DMS79 treated with DMSO at 0.1 percent for 48 hours (cell line): Measurements from ENCODE around the gene MAPRE3.

ENCODE experiments used
- DNase-seq: peaks from one replicate; lab custom pipeline; 2025; lab: John Stamatoyannopoulos, UW

The MAPRE3 gene

GRCh38 chr2:26983746-26984145, 13.3 kb downstream of the MAPRE3 start:
- peak; percentile 54 for DNase-seq

- DNase-seq, result no peak
These were observed 15.4 kb downstream of the MAPRE3 start for GRCh38 chr2:26985807-26986206.

GRCh38 chr2:26986576-26986975, 16.1 kb downstream of the MAPRE3 start:
- no peak for DNase-seq

GRCh38 chr2:26988058-26988860, 17.8 kb downstream of the MAPRE3 start:
- no peak for DNase-seq

- no peak for DNase-seq
These were observed 18.7 kb downstream of the MAPRE3 start for GRCh38 chr2:26989156-26989555.

- DNase-seq, result no peak
These were observed 21.3 kb downstream of the MAPRE3 start for GRCh38 chr2:26991717-26992116.

GRCh38 chr2:26993768-26994167, 23.3 kb downstream of the MAPRE3 start:
- DNase-seq, result no peak

GRCh38 chr2:26994983-26995382, 24.5 kb downstream of the MAPRE3 start:
- no peak for DNase-seq

- no peak for DNase-seq
These were observed 27.0 kb downstream of the MAPRE3 start for GRCh38 chr2:26997394-26997793.

GRCh38 chr2:26998323-26998722, 27.9 kb downstream of the MAPRE3 start:
- no peak for DNase-seq

- DNase-seq, result no peak
These were observed 29.8 kb downstream of the MAPRE3 start for GRCh38 chr2:27000228-27000627.

- DNase-seq, result no peak
These were observed 30.6 kb downstream of the MAPRE3 start for GRCh38 chr2:27000995-27001394.

- DNase-seq, result peak; percentile 7
These were observed 31.5 kb downstream of the MAPRE3 start for GRCh38 chr2:27001950-27002349.

GRCh38 chr2:27003007-27003406, 32.6 kb downstream of the MAPRE3 start:
- no peak for DNase-seq

GRCh38 chr2:27003857-27004256, 33.4 kb downstream of the MAPRE3 start:
- DNase-seq, result no peak

GRCh38 chr2:27006602-27007415, 36.4 kb downstream of the MAPRE3 start:
- DNase-seq, result no peak

- DNase-seq, result no peak
These were observed 37.3 kb downstream of the MAPRE3 start for GRCh38 chr2:27007416-27008374.

GRCh38 chr2:27008678-27009077, 38.2 kb downstream of the MAPRE3 start:
- no peak for DNase-seq

GRCh38 chr2:27009083-27009482, 38.6 kb downstream of the MAPRE3 start:
- no peak for DNase-seq

GRCh38 chr2:27009716-27010115, 39.3 kb downstream of the MAPRE3 start:
- DNase-seq, result no peak

GRCh38 chr2:27010139-27010538, 39.7 kb downstream of the MAPRE3 start:
- DNase-seq, result no peak

- DNase-seq, result no peak
These were observed 43.3 kb downstream of the MAPRE3 start for GRCh38 chr2:27013738-27014137.
